CD4-positive, alpha-beta T cell treated with Interleukin-15 for 1 hour (primary cell): ENCODE measurements around the gene ZNF181.

Source experiments
- DNase-seq: peaks from one replicate; pipeline ENCODE4 v3.0.0-alpha.2; 2020

The ZNF181 gene

DNA sequence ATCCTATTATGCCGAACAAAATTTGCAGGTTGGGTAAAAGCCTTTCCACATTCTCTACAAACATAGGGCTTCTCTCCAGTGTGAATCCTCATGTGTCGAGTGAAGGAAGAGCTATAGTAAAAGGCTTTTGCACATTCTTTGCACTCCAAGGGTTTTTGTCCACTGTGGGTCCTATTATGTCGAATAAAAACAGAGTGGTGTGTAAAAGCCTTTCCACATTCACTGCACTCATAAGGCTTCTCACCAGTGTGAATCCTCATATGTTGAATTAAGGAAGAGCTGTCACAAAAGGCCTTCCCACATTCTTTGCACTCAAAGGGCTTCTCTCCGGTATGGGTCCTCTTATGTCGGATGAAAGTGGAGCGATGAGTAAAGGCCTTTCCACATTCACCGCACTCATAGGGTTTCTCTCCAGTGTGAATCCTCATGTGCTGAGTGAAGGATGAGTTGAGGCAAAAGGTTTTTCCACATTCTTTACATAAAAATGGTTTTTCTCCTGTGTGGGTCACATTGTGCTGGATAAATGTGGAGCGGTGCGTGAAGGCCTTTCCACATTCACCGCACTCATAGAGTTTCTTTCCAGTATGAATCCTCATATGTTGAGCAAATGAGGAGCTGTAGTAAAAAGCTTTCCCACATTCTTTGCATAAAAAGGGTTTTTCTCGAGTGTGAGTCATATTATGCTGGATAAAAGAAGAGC lies 25.3 kb downstream of the ZNF181 start:
- no peak for DNase-seq

GRCh38 chr19:34766386-34766785 lies 32.3 kb downstream of the ZNF181 start:
- DNase-seq, result no peak

GRCh38 chr19:34767951-34768350 lies 33.9 kb downstream of the ZNF181 start:
- no peak for DNase-seq

DNA sequence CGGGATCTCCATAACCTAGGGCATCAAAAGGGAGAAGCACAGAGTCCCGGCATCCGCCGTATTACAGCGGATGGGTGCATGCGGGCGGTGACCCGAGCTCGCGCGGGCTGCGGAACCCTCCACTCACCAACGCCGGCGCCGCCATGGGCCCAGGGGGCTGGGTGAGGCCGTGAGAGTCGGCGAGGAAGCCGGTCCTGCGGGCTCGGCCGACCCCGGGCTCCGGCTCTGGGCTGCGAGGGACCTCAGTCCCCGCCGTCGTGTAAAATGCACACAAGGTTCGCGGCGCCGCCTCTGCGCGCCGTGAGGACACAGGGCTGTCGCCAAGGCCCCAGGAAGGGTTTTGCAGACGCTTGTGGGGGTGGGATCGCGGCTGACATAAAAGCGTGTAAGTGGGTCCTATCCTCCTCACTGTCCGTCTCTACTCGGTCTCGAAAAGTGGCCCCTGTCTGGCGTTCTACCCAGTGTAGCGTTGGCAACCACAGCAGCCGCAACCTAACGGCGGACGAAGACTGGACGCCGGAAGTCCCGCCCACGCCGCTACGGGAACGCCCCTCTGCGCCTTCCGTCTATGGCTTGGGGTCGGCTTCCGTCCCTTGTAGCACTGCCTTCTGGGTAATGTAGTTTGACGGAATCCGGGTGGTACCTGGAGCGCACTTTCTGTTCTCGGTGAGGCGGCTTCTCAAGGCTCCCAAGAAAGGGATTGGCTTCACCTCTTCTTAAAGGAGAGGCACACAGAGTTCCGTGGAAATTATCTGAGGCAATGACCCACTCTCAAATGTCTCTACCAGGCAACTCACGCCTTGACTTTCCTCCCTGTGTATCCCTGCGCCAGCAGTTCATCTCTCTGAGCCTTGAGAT lies 38.9 kb downstream of the ZNF181 start, which contains the start of gene ZNF599:
Gene ZNF599, minus strand, starts transcription at position 519 of the 858 bp plus-strand sequence. Its CDS starts 374 bp downstream, at position 145.
- peak; percentile 90 for DNase-seq

GRCh38 chr19:34773555-34773864 lies 39.5 kb downstream of the ZNF181 start:
- no peak for DNase-seq

DNA sequence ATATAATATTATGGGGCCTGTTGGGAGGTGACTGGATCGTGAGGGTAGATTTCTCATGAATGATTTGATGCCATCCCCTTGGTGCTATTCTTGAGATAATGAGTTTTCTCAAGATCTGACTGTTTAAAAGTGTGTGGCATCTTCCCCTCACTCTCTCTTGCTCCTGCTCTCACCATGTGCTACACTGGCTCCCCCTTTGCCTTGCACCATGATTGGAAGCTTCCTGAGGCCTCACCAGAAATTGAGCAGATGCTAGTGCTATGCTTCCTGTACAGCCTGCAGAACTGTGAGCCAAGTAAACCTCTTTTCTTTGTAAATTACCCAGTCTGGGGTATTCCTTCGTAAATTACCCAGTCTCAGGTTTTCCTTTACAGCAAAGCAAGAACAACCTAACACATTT lies 40.8 kb downstream of the ZNF181 start:
- DNase-seq, result no peak

DNA sequence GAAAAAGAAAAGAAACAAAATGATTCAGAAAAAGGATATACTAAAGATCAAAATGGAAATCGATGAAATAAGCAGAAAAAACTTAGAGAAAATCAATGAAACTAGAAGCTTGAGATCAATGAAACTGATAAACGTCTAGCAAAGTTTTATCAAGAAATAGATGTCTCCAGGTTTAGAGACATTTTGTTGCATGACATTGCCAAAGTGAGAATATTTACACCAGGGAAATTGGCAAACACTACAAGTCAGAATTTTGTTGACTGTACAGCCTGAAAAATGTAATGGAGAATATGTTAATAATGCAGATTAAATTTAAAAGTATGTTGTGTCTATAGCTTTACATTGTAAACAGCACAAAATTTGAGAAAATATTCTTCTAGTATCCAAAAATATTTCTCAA lies 44.3 kb downstream of the ZNF181 start:
- DNase-seq, result no peak

DNA sequence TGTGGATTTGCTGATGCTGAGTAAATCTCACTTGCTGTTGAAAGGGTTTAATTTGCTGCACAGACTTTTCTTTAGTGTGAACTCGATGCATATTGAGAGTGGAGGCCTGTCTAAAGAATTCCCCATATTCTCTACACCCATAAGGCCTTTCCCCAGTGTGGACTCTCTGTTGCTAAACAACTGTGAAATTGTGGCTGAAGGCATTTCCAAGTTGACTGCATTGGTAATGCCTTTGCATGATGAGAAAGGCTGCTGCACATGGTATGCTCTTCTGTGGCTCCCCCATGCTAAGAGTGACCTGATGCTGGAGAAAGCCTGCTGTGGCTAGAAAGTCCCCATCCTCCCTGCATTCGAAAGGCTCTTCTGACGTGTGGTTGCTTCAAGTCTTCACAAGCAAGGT lies 45.6 kb downstream of the ZNF181 start:
- DNase-seq, result no peak

- no peak for DNase-seq
Observed at GRCh38 chr19:34786236-34786635, 52.2 kb downstream of the ZNF181 start.

DNA sequence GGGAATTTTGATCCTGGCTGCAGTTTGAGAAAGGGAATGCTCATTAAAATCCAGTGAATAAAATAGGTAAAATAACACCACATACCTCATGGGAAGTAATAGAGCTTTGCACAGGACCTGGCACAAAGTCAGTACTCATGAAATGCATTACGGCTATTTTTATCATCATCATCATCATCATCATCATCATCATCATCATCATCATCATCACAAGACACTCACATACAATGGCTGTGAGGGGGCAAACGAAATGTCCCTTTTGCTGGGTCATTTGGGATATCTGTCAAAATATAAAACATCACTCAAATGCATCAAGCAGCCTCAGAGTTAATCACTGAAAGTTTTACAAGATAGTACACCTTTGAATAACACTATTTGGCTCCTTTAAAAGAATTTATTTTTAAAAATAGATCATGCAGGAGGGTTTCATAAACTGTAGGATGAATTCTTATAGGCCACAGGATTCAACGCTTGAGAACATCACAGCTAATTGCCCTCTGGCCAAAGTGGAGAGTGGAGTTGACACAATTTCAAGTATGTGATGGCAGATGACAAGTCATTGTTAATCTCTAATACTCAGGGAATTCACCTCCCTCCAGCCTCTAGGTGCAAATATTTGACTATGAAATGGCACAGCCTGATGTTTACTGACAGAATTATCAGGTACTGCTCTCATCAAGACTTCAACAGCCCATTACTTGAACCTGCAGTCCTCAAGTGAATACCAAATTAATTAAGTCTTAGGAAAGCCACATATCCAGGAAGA lies 53.2 kb downstream of the ZNF181 start:
- DNase-seq, result no peak

- no peak for DNase-seq
Observed at GRCh38 chr19:34788074-34788473, 54.0 kb downstream of the ZNF181 start.

GRCh38 chr19:34793565-34793964 lies 59.5 kb downstream of the ZNF181 start:
- no peak for DNase-seq

GRCh38 chr19:34794066-34794960 lies 60.3 kb downstream of the ZNF181 start:
- DNase-seq, result no peak
